Stomach smooth muscle (tissue), 2 donors: ENCODE results near the gene USP12.

Experiments used
- H3K27ac ChIP-seq: one replicate; pipeline ENCODE4 v1.7.0; 2013; ENCODE audit warnings: mild to moderate bottlenecking, low read length, inconsistent platforms
- H3K27me3 ChIP-seq, 2 donors: one replicate each; pipeline ENCODE4 v1.7.0; 2013; ENCODE audit warnings: low read length in 2 of 2; ENCODE audit not compliant: insufficient read depth in 2 of 2, control insufficient read depth in 1 of 2
- H3K36me3 ChIP-seq, 2 donors: one replicate each; pipeline ENCODE4 v1.7.0; 2013; ENCODE audit warnings: low read length in 2 of 2; ENCODE audit not compliant: control insufficient read depth in 2 of 2, insufficient read depth in 2 of 2
- H3K4me1 ChIP-seq: one replicate; pipeline ENCODE4 v1.7.0; 2013; ENCODE audit warnings: low read length; ENCODE audit not compliant: control insufficient read depth, insufficient read depth
- H3K4me3 ChIP-seq, 2 donors: one replicate each; pipeline ENCODE4 v1.7.0; 2013; ENCODE audit warnings: low read length in 2 of 2
- H3K9ac ChIP-seq, 2 donors: one replicate each; pipeline ENCODE4 v1.7.0; 2013; ENCODE audit warnings: low read length in 2 of 2, mild to moderate bottlenecking in 1 of 2
- H3K9me3 ChIP-seq, 2 donors: one replicate each; pipeline ENCODE4 v1.7.0; 2013; ENCODE audit warnings: low read length in 2 of 2; ENCODE audit not compliant: control insufficient read depth in 2 of 2
- donor health status: healthy.
- donor health status: Pancreatic carcinoma.

USP12 gene

DNA sequence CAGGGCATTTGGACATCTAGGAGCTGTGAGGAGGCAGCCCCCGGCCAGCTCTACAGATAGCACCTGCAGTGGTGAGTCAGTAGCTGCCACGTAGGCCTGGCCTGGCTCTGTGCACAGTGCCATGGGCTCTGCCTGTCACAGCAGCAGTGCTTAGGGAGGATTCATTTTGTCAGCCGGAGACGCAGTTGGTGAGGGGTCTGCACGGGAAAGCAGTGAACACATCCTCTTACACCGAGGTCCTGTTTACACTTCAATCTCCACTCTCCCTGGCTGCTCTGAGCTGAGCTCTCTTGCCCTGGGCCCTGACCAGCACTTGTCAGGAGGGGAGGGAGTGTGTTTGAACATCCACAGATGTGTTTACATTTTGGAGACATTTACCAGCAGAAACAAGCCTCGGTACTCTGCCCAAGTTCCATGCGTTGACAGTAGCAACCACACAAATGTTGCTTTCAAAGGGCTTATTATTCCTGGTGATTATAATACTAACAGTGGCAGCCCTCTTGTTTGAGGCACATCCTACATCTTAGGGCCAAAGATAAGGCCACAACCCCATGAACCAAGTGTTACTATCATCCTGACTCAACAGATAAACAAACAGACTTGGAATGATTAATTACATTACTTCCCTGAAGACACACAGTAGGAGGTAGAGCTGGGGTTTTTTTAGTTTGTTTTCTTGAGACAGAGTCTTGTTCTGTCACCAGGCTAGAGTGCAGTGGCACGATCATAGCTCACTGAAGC is 148.9 kb downstream of the USP12 start:
- H3K9me3 ChIP-seq, result no peaks in the 10 kb centered on the region
- peak overlapping the region in 1 of 2 donors; percentile 8 for H3K4me3 ChIP-seq
- peaks cover 52% of the 10 kb centered on the region for H3K4me1 ChIP-seq
- peak overlapping the region; percentile 36 to 40 for H3K9ac ChIP-seq
- H3K27ac ChIP-seq, result peak overlapping the region; percentile 93
- H3K36me3 ChIP-seq, result no peaks in the 10 kb centered on the region
- H3K27me3 ChIP-seq, result no peaks in the 10 kb centered on the region

DNA sequence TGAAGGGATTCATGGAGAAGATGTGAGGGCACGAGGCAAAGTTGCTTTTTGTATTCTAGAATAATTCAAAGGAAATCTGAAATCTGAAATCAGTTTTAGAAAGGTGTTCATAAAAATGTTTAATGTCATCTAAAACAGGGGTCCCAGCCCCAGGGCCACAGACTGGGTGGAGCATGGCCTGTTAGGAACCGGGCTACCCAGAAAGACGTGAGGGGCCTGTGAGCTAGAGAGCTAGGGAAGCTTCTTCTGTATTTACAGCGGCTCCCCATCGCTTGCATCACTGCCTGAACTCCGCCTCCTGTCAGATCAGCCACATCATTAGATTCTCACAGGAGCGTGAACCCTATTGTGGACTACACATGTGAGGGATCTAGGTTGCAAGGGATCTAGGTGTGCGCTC is 151.2 kb downstream of the USP12 start:
- Histone ChIP-seq H3K9ac (no peak overlapping the region), H3K9me3 (no peaks in the 10 kb centered on the region), H3K4me3 (no peak overlapping the region), H3K36me3 (no peaks in the 10 kb centered on the region), H3K4me1 (peaks cover 52% of the 10 kb centered on the region), H3K27ac (peak overlapping the region; percentile 66), H3K27me3 (no peaks in the 10 kb centered on the region)

DNA sequence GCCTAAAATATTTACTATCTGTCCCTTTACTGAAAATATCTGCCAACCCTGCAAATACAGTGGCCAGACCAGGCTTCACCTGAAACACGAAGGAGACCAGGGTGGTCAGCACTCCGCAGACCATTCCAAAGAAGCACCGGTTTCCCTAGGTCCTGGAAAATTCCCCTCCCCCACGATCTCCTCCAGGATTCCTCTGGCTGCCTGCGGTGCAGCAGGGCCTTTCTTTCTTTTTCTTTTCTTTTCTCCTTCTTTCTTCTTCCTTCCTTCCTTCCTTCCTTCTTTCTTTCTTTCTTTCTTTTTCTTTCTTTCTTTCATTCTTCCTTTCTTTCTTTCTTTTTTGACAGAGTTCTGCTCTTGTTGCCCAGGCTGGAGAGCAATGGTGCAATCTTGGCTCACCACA is 152.7 kb downstream of the USP12 start:
- H3K4me3 ChIP-seq, result peak overlapping the region in 1 of 2 donors; percentile 29

DNA sequence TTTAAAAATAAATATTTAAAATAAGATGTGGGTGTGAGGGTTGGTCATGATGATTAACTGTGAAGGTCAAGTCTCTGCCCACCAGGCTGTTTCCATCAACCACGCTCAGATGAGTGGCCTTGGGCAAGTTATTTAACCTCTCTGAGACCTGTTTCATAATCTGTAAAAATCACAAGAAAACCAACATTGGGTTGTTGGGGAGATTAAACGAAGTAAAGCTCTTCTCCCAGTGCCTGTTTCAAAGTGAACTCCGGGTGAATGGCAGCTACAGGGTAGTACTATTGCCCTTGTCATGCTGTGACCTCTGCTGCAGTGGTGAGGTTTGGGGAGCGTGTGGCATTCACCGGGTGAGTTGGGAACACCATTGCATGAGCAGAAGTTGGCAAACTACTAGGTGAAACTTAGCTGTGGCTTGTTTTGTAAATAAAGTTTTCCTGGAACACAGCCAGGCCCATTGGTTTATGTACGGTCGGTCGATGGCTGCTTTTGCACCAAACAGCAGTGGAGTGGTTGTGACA is 153.2 kb downstream of the USP12 start:
- H3K27ac ChIP-seq, result peak overlapping the region; percentile 60
- no peaks in the 10 kb centered on the region for H3K9me3 ChIP-seq
- H3K36me3 ChIP-seq, result no peaks in the 10 kb centered on the region
- no peaks in the 10 kb centered on the region for H3K27me3 ChIP-seq
- peaks cover 36% of the 10 kb centered on the region for H3K4me1 ChIP-seq
- no peak overlapping the region for H3K9ac ChIP-seq
- H3K4me3 ChIP-seq, result peak overlapping the region in 1 of 2 donors; percentile 29

More for the DNA sequence above, 152.7 kb downstream of the USP12 start:
- H3K9me3 ChIP-seq, result no peaks in the 10 kb centered on the region
- no peaks in the 10 kb centered on the region for H3K36me3 ChIP-seq
- peak overlapping the region; percentile 60 for H3K27ac ChIP-seq
- H3K27me3 ChIP-seq, result no peaks in the 10 kb centered on the region
- peaks cover 41% of the 10 kb centered on the region for H3K4me1 ChIP-seq
- no peak overlapping the region for H3K9ac ChIP-seq

DNA sequence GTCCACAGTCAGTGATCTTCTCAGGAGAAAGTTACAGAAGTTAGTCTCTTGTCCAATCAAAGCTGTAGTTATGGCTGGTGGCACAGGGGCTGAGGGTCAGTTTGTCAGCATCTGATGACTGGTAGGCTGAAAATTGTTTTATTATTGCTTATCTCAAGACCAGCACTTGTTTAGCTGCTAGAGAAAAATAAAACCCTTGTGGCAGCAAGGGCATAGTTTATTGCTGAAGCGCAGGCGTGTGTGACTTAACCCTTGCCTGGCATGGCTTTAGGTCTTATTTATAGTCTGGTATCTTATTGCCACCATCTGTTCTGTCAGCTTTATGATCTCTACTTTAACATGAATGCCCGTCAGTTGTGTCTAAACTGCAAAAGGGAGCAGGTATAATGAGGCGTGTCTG is 154.7 kb downstream of the USP12 start:
- H3K9ac ChIP-seq, result no peak overlapping the region
- H3K27ac ChIP-seq, result no peak overlapping the region
- H3K4me1 ChIP-seq, result peaks cover 23% of the 10 kb centered on the region
- H3K9me3 ChIP-seq, result no peaks in the 10 kb centered on the region
- H3K4me3 ChIP-seq, result no peak overlapping the region
- H3K36me3 ChIP-seq, result no peaks in the 10 kb centered on the region
- H3K27me3 ChIP-seq, result no peaks in the 10 kb centered on the region
